ENCODE data around the gene PCDHB15.

Gene PCDHB15

DNA sequence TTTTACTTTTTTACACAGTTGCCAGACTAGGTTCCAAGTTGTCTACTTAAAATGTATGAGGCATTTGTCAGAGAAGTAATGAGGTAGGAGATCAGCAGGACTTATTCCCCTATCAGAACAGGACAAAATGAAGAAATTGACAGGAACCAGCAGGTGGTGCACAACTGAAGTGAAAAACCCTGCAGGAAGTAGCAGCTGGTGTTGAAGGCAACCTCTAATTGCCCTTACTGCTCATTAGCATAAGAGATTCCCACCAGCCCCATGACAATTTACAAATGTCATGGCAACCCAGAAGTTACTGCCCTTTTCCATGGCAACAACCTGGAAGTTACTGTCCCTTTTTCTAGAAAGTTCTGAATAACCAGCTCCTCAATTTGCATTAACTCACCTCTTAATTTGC, 5.4 kb downstream of the PCDHB15 start:
- DNase-seq (ENCODE audit: low read depth) = no peak

DNA sequence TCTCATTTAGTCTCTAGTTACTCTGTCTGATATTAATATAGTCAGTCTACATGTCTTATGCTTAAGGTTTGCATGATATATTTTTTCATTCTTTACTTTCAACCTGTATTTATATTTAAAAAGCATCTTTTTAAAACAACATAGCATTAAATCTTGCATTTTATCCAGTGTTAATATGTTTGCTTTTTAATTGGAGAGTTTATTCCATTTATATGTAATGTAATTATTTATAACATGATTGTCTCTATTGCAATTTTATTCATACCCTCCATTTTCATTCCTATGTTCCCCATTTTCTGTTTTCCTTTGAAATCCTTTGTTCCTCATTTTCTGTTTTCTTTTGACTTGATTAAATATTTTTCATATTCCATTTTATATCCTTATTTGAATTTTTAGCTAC, 13.3 kb downstream of the PCDHB15 start:
- DNase-seq (ENCODE audit: low read depth) = no peak

DNA sequence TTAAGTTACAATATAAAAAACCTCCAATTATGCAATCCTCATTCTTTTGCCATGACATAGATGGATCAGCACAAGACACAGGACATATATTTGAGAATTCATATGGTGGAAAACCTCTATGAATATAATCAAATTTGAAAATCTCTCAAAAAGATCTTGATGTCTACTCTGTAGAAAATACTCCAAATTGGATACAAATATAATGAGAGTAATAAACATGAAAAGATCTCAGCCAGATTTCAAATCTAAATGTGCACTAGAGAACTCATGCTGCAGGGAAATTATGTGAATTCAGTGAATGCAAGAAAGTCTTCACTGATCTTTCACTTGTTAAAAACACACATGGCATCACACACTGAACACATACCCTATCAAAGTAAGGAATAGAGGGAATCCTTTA, 13.8 kb downstream of the PCDHB15 start:
- DNase-seq (ENCODE audit: low read depth) = no peak

DNA sequence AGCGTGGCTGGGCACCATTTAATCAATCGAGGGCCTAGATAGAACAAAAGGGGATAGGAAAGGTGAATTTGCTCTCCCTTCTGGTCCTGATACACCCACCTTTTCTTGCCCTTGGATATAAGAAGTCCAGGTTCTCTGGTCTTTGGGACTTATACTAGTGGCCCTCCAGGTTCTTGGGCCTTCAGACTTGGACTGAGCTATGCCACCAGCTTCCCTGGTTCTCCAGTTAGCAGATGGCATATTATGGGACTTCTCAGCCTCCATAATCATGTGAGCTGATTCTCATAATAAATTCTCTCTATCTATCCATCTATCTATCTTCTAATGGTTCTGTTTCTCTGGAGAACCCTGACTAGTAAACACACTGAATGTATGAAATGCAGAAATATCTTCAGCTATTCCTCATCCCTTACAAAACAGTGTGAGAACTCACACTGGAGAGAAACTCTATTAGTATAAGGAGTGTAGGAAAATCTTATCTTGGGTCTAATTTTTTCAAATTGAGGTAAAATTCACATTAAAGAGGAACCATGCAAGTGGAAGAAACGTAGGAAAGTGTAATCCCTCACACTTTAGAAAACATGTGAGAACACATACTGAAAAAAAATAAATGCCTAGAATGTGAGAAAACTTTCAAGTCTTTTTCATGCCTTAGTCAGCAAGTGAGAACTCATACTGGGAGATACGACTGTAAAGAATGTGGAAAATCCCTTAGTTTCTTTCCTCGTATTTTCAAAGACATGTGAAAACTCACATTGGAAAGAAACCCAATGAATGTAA, 15.5 kb downstream of the PCDHB15 start:
- DNase-seq (ENCODE audit: low read depth) = no peak

DNA sequence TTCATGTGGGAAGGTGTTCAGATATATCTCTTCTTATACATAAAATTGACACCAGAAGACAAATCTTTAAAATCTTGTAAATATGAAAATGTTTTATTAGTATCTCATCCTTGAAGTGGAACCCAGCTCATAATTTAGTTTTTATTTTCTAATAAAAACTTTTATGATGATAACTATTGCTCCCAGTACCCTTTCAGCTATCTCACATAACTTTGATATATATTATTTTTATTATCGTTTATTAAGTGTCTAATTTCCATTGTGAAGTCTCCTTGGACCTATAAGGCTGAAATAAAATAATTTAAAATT, 16.0 kb downstream of the PCDHB15 start:
- DNase-seq (ENCODE audit: low read depth) = no peak

DNA sequence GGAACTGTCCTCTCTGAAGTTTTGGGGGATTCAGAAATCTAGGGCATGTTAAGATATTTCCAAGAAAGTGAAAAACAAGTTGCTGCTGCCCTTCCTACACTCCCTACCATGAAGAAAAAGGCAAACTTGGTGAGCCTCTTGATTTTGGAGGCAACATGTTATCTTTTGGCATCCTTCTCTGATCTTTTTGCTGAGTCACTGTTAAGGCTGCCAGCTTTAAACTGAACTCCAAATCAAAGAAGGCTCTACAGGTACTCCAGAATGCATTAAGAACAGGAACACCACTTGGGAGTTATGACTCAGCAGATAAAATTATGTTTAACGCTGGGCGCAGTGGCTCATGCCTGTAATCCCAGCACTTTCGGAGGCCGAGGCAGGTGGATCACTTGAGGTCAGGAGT, 24.0 kb downstream of the PCDHB15 start:
- DNase-seq (ENCODE audit: low read depth) = no peak

DNA sequence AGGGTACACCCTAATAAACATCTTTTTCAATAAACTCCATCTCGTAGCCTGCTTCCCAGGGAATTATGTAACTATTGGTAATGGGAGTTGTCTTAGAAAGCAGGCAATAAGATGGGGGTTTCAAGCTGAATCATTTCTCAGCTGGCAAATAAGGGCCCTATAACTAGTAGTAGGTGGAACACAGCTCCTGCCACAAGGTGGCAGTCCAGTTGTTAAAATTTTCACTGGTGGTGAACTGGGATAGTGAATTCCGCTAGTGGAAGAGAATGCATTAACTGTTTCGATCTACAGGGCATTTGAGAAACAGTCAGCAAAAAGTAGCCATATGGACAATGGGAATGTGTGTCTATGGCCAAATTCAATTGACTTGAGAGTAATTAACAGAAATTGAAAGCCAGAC, 27.7 kb downstream of the PCDHB15 start:
- DNase-seq (ENCODE audit: low read depth) = no peak

DNA sequence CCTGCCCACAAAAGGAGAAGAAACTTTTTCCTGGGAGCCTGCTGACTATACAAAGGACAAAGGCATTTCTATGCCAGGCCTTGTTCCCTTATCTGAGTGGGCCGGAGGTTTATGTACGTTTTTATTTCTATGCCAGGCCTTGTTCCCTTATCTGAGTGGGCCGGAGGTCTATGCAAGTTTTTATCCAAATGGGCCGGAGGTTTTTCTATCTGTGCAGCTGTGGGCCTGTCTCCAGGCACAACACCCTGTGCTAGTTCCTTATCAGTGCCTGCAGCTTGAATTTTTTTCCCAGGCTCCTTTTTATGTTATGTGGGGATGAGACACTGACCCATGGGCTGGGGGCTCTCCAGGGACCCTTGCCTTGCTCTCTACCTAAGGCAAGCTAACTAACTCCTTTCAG, 53.2 kb downstream of the PCDHB15 start:
- DNase-seq (ENCODE audit: low read depth) = no peak

Measured in fibroblast of gingiva (primary cell).